GM21526 (cell line): ENCODE measurements around the gene CDT1.
"Not testable (repeated sequence)": the region's sequence is repeated elsewhere in the genome, so short reads cannot be mapped to it uniquely, and the experiment has no call there.

ENCODE experiments used
- ATAC-seq: cut with Tn5 transposase; IDR thresholded peaks from one replicate; pipeline ENCODE4 v1.9.1; 2021; ENCODE audit warnings: moderate library complexity; ENCODE audit not compliant: unreplicated experiment, low FRiP score

The CDT1 gene

DNA sequence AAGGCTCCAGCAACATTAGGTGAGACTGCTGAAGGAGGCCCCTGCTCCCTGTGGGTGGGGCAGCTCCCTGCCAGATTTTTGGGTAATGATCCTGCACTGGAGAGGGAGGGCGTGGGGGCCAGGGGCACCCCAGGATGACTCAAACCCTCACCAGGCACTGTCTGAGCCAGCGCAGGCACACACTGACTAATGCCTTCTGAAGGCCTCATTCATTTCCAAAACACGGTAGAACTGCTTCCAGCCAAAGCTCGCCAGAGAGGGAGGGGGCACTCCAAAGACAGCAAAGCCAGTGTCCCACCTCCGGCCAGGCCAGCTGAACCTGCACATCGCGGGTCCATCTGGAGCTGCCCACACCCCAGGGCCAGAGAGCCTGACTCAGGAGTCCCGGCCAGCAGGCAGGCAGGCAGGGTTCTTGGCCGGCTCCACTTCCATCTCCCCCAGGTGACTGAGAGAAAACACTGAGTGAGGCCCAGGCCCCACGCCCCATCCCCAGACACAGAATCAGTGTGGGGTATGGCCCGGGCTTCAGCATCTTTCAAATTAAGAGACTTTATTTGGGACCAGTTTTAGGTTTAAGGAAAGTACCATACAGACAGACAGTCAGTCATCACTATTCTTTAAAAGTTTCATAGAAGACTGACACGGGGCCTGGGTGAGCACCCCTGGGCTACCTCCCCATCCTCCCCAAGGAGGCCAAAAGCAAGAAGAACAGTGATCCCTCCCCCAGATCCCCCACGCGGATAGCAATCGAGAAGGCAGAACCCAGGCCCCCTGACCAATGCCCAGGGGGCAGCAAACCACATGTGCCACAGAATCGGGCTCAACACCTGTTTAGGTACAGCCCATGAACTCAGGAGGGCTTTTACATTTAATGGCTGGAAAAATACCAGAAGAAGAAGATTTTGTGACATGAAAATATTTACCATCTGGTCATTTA, 20.9 kb upstream of the CDT1 start:
- ATAC-seq: no peak

- ATAC-seq: no peak
Measured at GRCh38 chr16:88783391-88784073, 20.1 kb upstream of the CDT1 start.

DNA sequence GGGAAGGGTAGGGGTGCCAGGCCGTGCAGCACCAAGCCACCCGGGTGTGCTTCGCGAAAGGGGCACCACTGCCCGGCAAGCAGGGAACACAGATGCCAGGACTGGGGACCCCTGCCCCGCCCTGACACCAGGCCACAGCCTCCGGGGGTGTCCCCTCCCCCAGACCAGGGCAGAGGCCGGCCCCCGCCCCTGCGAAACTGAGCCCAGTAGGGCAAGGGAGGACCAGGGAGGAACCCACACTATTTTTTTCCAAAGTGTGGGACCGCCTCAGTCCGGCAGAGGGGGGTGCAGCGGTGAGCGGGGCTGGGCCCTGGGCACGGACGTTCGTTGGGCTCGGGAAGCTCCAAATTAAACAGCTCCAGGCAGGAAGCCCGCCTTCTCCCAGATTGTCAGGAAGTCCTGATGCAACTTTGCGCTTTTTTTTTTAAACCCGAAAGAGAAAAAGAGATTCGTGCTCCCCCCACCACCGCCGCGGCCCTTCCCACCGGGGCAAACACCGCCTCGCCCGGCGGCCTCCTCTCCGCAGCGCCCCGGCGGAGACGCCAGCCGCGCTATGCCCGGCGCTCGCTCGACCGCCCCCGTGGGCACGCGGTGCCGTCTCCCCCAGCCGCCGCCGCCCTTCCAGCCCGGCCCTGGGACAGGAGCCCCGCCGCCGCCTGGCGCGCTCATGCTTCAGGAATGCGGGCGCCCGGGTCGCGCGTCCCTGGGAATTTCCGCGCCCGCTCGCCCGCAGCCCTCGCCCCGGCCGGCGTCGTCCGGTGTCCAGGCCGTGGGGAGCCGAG, 19.3 kb upstream of the CDT1 start:
- no peak for ATAC-seq

GRCh38 chr16:88784856-88785105, 18.8 kb upstream of the CDT1 start:
- no peak for ATAC-seq

GRCh38 chr16:88785106-88785924, 18.3 kb upstream of the CDT1 start, which contains the start of gene PIEZO1:
PIEZO1 (minus strand) TSS chr16:88785220; CDS start chr16:88784964, 256 bp downstream.
- ATAC-seq: no peak

- no peak for ATAC-seq
Measured at GRCh38 chr16:88787579-88788314, 15.8 kb upstream of the CDT1 start.

DNA sequence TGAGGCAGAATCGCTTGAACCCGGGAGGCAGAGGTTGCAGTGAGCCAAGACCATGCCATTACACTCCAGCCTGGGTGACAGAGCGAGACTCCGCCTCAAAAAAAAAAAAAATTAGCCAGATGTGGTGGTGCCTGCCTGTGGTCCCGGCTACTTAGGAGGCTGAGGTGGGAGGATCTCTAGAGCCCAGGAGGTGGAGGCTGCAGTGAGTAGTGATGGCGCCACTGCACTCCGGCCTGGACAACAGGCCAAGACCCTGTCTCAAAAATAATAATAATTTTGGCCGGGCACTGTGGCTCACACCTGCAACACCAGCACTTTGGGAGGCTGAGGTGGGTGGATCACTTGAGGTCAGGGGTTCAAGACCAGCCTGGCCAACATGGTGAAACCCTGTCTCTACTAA, 14.8 kb upstream of the CDT1 start:
- ATAC-seq: not testable (repeated sequence)

- ATAC-seq: no peak
Measured at GRCh38 chr16:88789594-88789993, 14.0 kb upstream of the CDT1 start.

DNA sequence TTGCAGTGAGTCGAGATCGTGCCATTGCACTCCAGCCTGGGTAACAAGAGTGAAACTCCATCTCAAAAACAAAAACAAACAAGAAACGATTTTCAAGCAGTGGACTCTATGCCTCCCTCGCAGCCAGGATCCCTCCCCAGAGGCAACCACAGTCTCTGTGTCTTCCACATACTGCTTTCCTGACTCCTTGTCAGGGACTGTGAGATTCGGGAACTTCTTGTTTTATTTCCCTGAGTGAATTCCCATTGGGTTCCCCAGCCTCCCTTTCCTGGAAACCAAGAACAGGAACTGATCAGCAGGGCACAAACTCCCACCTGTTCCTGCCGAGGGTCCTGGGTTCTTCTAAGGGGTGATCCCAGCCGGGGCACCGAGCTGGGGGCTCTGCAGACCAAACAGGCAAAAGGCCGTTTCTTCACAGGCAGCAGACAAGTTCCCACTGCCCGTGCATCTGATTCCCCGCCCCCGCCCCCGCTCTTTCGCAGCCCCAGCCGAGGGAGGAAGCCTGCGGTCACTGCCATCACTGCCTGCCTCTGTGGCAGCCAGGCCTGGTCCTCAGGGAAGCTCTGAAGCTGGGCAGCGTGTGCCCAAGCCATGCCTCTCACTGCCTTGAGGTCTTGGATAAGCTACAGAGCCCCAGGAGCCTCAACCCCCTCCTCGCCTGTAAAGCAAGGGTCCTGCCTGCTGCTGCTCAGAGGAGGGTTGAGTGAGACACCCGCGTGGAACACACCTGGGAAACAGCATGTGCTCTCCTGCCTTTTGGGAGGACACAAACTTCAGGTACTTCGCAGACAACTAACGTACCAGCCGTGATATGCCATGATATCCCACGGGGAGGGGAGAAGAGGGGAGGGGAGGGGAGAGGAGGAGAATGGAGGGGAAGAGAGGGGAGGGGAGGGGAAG, 13.0 kb upstream of the CDT1 start:
- ATAC-seq: no peak

GRCh38 chr16:88792078-88792550, 11.5 kb upstream of the CDT1 start:
- no peak for ATAC-seq

- ATAC-seq: no peak
Measured at GRCh38 chr16:88792668-88793250, 10.8 kb upstream of the CDT1 start.

DNA sequence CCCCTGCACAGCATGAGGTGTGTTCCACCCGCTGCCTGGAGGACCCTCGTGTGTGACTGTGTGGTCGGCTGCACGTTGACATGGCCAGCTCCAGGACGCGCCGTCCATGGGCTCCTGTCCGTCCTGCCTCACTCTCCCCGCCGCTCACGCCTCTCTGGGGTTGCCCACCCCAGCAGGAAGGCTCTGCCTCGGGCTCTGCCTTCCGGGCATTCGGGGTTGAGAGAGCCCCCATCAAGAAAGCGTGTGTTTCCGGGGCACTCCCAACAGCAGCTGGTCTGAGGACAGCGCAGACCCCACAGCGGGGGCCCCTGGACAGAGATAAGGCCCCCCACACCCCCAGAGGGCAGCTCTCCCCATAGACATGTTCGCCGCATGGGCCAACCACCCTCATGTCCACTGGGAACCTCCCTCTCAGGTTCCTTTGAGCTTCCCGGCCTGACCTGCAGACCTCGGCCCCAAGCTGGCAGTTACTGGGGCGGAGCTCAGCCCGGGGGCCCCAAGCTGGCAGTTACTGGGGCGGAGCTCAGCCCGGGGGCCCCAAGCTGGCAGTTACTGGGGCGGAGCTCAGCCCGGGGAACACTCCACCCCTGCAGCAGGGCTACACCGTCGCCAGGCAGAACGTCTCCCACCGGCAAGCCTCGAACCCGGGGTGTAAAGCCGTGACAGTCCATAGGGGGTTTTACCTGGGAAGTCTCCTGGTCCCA, 10.2 kb upstream of the CDT1 start:
- no peak for ATAC-seq

- no peak for ATAC-seq
Measured at GRCh38 chr16:88796278-88796677, 7.3 kb upstream of the CDT1 start.

DNA sequence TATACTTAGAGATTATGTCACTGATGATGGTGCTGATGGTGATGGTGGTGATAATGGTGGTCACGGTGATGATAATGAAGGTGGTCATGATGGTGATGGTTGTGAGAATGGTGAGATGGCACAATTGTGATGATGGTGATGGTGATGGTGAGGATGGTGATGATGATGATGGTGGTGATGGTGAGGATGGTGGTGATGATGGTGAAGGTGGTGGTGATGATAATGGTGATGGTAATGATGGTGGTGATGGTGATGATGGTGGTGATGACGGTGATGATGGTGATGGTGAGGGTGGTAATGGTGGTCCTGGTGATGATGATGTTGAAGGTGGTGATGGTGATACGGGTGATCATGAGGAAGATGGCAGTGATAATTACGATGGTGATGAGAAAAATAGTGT, 5.5 kb upstream of the CDT1 start:
- no peak for ATAC-seq

- ATAC-seq: no peak
Measured at GRCh38 chr16:88798772-88799455, 4.7 kb upstream of the CDT1 start.

DNA sequence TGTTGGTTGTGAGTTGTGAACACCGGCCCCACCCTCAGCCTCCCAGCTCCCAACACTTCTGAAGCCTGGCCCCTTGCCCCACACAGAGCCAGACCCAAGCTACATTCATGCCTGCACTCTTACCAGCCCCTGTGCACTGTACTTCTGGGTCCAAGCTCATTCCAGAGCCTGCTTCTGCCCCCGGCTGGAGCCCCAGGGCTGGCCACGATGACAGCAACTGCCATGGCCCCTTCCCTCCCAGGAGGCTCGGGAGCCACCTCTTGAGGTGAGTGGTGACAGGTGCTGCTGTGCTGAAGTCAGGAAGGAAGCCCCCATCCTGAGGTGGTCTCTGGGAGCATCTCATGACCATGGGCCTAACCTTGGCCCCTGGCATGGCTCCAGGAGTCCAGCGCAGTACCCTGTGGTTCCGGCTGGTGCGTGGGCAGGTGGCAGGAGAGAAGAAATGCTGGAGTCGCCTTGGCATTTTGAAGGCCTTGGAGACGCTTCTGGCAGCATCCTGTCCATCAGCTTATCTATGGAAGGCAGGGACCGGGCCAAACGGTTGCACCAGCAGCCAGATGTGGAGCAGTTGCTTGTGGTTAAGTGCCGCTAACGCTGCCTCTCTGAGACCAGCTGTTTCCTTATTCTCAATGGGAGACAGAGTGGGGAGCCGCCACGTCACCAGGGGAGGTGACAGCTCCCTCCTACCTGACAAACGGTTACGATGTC, 3.9 kb upstream of the CDT1 start:
- no peak for ATAC-seq

GRCh38 chr16:88800277-88800592, 3.4 kb upstream of the CDT1 start:
- no peak for ATAC-seq
